Gastrocnemius medialis (tissue), 4 donors: ENCODE results near the gene LAMA3. TPM values are rescaled to one million over a fixed set of nuclear protein-coding genes. Genes with fewer than 3 reads are reported as not detected.

Experiments used
- ATAC-seq, 2 donors: fragments of 150-250 bp; one replicate each; pipeline ENCODE4 v1.9.1; 2016
- DNase-seq, 2 donors: peaks; one replicate each; pipeline ENCODE4 v3.0.0-alpha.2; 2019
- H3K27ac ChIP-seq, 4 donors: fragments of 200-600 bp; sonication (generic); 1 replicate in 1 of 4; 2 replicates in 3 of 4; pipeline ENCODE4 v1.5.1; 2016 to 2018; ENCODE audit warnings: mild to moderate bottlenecking in 2 of 4, moderate library complexity in 1 of 4
- H3K27me3 ChIP-seq, 3 donors: fragments of 200-600 bp; sonication (generic) in 2 of 3; 1 replicate in 1 of 3; 2 replicates in 2 of 3; pipeline versions ENCODE4 v1.5.1 to v1.6.0; 2016 to 2019; ENCODE audit warnings: mild to moderate bottlenecking in 1 of 3, moderate library complexity in 1 of 3
- H3K36me3 ChIP-seq, 2 donors: fragments of 200-600 bp; sonication (generic) in 1 of 2; one replicate each; pipeline ENCODE4 v1.5.1; 2017 to 2018
- H3K4me1 ChIP-seq, 2 donors: fragments of 200-600 bp; sonication (generic) in 1 of 2; one replicate each; pipeline ENCODE4 v1.5.1; 2016 to 2017; ENCODE audit warnings: mild to moderate bottlenecking in 2 of 2
- H3K4me3 ChIP-seq, 4 donors: fragments of 200-600 bp; sonication (generic) in 3 of 4; 1 replicate in 1 of 4; 2 replicates in 3 of 4; pipeline ENCODE4 v1.5.1; 2016 to 2019; ENCODE audit warnings: mild to moderate bottlenecking in 2 of 4
- H3K9me3 ChIP-seq, 3 donors: fragments of 200-600 bp; sonication (generic) in 2 of 3; 1 replicate in 1 of 3; 2 replicates in 2 of 3; pipeline ENCODE4 v1.5.1; 2016 to 2019
- POLR2A ChIP-seq, 2 donors: fragments of 450-650 bp; IDR thresholded peaks; one replicate each; pipeline ENCODE4 v1.6.1; 2017; ENCODE audit warnings: antibody characterized with exemption in 2 of 2, mild to moderate bottlenecking in 2 of 2, moderate library complexity in 2 of 2
- in situ Hi-C, 4 donors: fragments of 200-750 bp; cut with MboI; loops; one replicate each; pipeline versions ENCODE4 v1.15.0 to v1.8.0; 2017; ENCODE audit warnings: low sequenced_read_pairs in 4 of 4
- intact Hi-C: fragments of 100-400 bp; cut with DNase I; formaldehyde crosslinking; loops from one replicate; pipeline ENCODE4 v1.15.1; 2023; ENCODE audit warnings: low total_unique reads
- total RNA-seq, 4 donors: library from RNA; depleted of rRNA; stranded (reverse); fragments of >200 nt; gene quantifications; one replicate each; pipeline versions ENCODE4 v1.1.0 to v1.2.3, GENCODE V29; 2016
- TF ChIP-seq, protein P1 (sequence below), 5 experiments: fragments of 450-650 bp in 3 of 5; fragments of 200-600 bp in 2 of 5; sonication (generic) in 2 of 5; IDR thresholded peaks in 4 of 5; conservative IDR thresholded peaks in 1 of 5; 1 replicate in 4 of 5; 2 replicates in 1 of 5; pipeline ENCODE4 v1.5.1; 2016 to 2019; ENCODE audit warnings: antibody characterized with exemption in 5 of 5, mild to moderate bottlenecking in 3 of 5, moderate library complexity in 3 of 5

LAMA3 gene
- total RNA-seq, 4 donors from 2014 or later = 1.1 to 5.3 (median 2.1) TPM

DNA sequence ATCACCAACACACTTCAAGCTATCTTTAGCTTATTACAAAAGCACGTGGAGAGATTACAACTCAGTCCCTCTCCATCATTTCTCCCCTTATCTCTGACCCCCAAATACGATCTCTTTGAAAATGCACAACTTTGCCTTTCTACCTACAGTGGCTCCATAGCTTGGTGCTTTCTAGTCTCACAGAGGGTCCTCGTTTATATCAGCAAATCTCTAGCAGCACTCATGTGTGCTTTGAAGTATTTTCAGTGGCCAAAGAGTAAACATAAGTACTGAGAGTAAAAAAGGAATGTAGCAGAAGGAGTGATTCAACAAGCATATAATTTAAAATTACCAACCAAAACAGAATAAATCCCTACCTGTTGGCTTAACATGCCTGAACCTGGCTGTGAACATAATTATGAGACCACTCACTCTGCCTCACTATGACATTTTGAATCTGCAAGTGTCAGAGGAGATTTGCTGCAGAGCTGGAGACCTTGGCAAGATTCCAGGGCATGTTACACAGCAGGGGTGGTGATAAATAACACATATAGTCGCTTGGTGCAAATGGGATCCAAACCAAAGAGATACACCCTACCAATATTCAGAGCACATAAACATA, 54.6 kb downstream of the LAMA3 start:
- H3K27me3 ChIP-seq = no peaks in the 10 kb centered on the region
- TF ChIP-seq POLR2A (IDR thresholded peaks at IDR 0.05) = no peak
- TF ChIP-seq, protein P1, sequence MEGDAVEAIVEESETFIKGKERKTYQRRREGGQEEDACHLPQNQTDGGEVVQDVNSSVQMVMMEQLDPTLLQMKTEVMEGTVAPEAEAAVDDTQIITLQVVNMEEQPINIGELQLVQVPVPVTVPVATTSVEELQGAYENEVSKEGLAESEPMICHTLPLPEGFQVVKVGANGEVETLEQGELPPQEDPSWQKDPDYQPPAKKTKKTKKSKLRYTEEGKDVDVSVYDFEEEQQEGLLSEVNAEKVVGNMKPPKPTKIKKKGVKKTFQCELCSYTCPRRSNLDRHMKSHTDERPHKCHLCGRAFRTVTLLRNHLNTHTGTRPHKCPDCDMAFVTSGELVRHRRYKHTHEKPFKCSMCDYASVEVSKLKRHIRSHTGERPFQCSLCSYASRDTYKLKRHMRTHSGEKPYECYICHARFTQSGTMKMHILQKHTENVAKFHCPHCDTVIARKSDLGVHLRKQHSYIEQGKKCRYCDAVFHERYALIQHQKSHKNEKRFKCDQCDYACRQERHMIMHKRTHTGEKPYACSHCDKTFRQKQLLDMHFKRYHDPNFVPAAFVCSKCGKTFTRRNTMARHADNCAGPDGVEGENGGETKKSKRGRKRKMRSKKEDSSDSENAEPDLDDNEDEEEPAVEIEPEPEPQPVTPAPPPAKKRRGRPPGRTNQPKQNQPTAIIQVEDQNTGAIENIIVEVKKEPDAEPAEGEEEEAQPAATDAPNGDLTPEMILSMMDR (IDR thresholded peaks at IDR 0.05 in 4 of 5, conservative IDR thresholded peaks at IDR 0.05 in 1 of 5) = no peak
- in situ Hi-C loops (no loop called here), intact Hi-C loops (no loop called here)
- H3K27ac ChIP-seq = no peak overlapping the region
- DNase-seq = no peak
- no peaks in the 10 kb centered on the region for H3K36me3 ChIP-seq
- H3K9me3 ChIP-seq = no peaks in the 10 kb centered on the region
- ATAC-seq = no peak
- H3K4me3 ChIP-seq = no peak overlapping the region
- no peaks in the 10 kb centered on the region for H3K4me1 ChIP-seq

DNA sequence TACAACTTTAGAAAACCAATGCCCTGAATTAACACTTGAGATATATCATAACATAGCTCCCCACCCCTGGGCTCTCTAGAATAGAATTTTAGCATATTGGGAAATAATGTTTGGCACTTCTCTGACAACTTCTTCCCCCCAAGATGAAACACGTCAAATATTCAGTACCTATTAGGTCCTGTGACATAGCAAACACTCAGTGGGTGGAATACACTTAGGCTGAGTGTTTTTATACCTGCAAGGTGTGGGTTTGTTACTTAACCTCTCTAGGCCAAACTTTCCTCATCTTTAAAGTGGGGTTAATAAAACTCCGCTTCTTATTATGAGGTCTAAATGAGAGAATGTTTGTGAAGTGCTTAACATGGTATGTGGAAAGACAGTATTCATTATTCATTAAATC, 56.1 kb downstream of the LAMA3 start:
- Histone ChIP-seq H3K4me1 (no peaks in the 10 kb centered on the region), H3K27ac (no peak overlapping the region), H3K27me3 (no peaks in the 10 kb centered on the region), H3K36me3 (no peaks in the 10 kb centered on the region), H3K4me3 (no peak overlapping the region), H3K9me3 (no peaks in the 10 kb centered on the region)
- DNase-seq = no peak
- intact Hi-C loops = no loop called here
- in situ Hi-C loops = no loop called here
- no peak for TF ChIP-seq POLR2A (IDR thresholded peaks at IDR 0.05)
- no peak for ATAC-seq

DNA sequence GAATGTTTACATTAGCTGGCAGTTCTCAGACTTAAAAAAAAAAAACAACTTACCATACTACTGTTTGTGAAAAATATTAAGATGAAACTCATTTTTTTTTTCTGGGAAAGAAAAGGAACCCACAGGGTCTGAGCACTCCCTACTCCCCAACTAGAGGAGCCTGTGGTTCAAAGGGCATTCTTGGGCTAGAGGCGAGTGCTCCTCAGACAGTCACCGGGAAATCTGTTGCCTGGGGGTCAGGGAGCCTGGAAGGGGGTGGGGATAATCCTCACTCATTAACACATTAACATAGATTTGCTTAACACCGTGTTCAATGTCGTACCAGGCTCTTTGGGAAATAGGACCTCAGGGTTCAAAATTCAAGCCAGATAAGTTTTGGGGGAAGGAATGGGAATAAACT, 57.6 kb downstream of the LAMA3 start:
- Histone ChIP-seq H3K36me3 (no peaks in the 10 kb centered on the region), H3K27ac (no peak overlapping the region), H3K4me3 (no peak overlapping the region), H3K27me3 (no peaks in the 10 kb centered on the region), H3K9me3 (no peaks in the 10 kb centered on the region), H3K4me1 (no peaks in the 10 kb centered on the region)
- DNase-seq (no peak), ATAC-seq (no peak)
- in situ Hi-C loops (no loop called here), intact Hi-C loops (no loop called here)
- TF ChIP-seq, protein P1 (IDR thresholded peaks at IDR 0.05 in 4 of 5, conservative IDR thresholded peaks at IDR 0.05 in 1 of 5) = no peak
- TF ChIP-seq POLR2A (IDR thresholded peaks at IDR 0.05) = no peak

DNA sequence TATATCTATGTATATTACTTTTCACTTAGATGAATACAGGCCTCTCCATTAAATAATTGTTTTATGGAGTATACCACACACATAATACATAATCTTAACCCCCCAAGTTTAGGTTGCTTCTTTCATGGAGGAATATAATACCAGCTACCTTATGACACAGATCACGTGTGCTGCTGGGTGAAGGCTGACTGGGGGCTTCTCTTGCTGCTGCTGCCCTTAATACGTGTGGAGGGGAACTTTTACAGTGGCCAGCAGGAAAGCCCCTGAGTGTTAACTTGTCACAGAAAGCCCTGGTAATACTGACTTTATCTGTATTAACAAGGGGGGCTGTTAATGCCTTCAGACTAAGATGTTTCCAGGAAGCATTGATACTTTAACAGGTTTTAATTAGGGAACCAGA, 63.1 kb downstream of the LAMA3 start:
- no peak overlapping the region for H3K4me3 ChIP-seq
- no peak for TF ChIP-seq POLR2A (IDR thresholded peaks at IDR 0.05)
- TF ChIP-seq, protein P1 (IDR thresholded peaks at IDR 0.05 in 4 of 5, conservative IDR thresholded peaks at IDR 0.05 in 1 of 5) = no peak
- no peaks in the 10 kb centered on the region for H3K9me3 ChIP-seq
- H3K36me3 ChIP-seq = no peaks in the 10 kb centered on the region
- no peak overlapping the region for H3K27ac ChIP-seq
- no peak for DNase-seq
- H3K27me3 ChIP-seq = no peaks in the 10 kb centered on the region
- in situ Hi-C loops = loop anchor here in 1 of 4 donors (25.0 kb wide), 1 partner anchor 90 kb away; the partner anchor contains the start of gene ANKRD29
- intact Hi-C loops = no loop called here
- no peaks in the 10 kb centered on the region for H3K4me1 ChIP-seq
- no peak for ATAC-seq

DNA sequence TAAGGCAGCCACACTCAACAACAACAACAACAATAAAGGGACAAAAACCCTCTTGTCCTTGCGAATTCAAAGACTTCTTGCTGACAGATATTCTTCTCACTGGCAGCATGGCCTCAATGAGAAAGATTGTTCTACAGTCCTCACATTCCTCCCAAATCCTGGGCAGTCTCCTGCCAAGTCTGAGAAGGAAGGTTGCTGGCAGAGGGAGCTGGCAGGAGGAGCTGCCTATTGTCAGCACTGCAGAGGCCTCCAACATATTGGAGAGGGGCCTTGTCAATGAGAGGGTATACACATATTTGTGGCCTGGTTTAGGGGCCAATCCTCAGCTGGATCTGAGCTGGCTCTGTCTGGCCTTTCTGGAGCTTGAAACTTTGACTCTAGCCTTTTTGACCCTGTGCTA, 63.5 kb downstream of the LAMA3 start:
- Histone ChIP-seq H3K4me3 (no peak overlapping the region), H3K4me1 (no peaks in the 10 kb centered on the region), H3K27ac (no peak overlapping the region), H3K9me3 (no peaks in the 10 kb centered on the region), H3K36me3 (no peaks in the 10 kb centered on the region), H3K27me3 (no peaks in the 10 kb centered on the region)
- in situ Hi-C loops (loop anchor here in 1 of 4 donors (25.0 kb wide), 1 partner anchor 90 kb away; the partner anchor contains the start of gene ANKRD29), intact Hi-C loops (no loop called here)
- no peak for ATAC-seq
- DNase-seq = no peak
- TF ChIP-seq, protein P1 (IDR thresholded peaks at IDR 0.05 in 4 of 5, conservative IDR thresholded peaks at IDR 0.05 in 1 of 5) = no peak
- no peak for TF ChIP-seq POLR2A (IDR thresholded peaks at IDR 0.05)
